BLaER1 treated with 17β-estradiol and CSF1 and Interleukin-3, amounts not matched to agents 10 nM and 100 nM (cell line): ENCODE results near the gene TSKS.

ENCODE experiments used
- H3K27ac ChIP-seq, 11 experiments: shearing (Covaris generic); formaldehyde crosslinking; 2 replicates each; pipeline ENCODE4 v1.8.1; 2022
- H3K27me3 ChIP-seq, 11 experiments: shearing (Covaris generic); formaldehyde crosslinking; 2 replicates each; pipeline ENCODE4 v1.8.1; 2022
- H3K36me3 ChIP-seq, 11 experiments: shearing (Covaris generic); formaldehyde crosslinking; 2 replicates each; pipeline ENCODE4 v1.8.1; 2022
- H3K4me1 ChIP-seq, 10 experiments: shearing (Covaris generic); formaldehyde crosslinking; 2 replicates each; pipeline ENCODE4 v1.8.1; 2022
- H3K4me2 ChIP-seq, 11 experiments: shearing (Covaris generic); formaldehyde crosslinking; 2 replicates each; pipeline ENCODE4 v1.8.1; 2022
- H3K4me3 ChIP-seq, 10 experiments: shearing (Covaris generic); formaldehyde crosslinking; 2 replicates each; pipeline ENCODE4 v1.8.1; 2022
- H3K9ac ChIP-seq, 11 experiments: shearing (Covaris generic); formaldehyde crosslinking; 2 replicates each; pipeline ENCODE4 v1.8.1; 2022
- H3K9me3 ChIP-seq, 11 experiments: shearing (Covaris generic); formaldehyde crosslinking; replicated peaks in 1 of 11; 2 replicates each; pipeline ENCODE4 v1.8.1; 2022
- H4K20me1 ChIP-seq, 11 experiments: shearing (Covaris generic); formaldehyde crosslinking; 2 replicates each; pipeline ENCODE4 v1.8.1; 2022
- Cebpa-rat ChIP-seq, 11 experiments: shearing (Covaris generic); IDR thresholded peaks; 2 replicates each; pipeline ENCODE4 v1.8.1; 2022

TSKS gene

GRCh38 chr19:49790866-49791265, 27.8 kb upstream of the TSKS start:
- Histone ChIP-seq H4K20me1 (peaks cover 7 to 78% (median 42%) of the 10 kb centered on the region in 11 experiments; a peak in 17 of 22 replicates), H3K27me3 (no peaks in the 10 kb centered on the region), H3K4me1 (peaks cover 0 to 3% (median 0%) of the 10 kb centered on the region in 10 experiments; a peak in 1 of 20 replicates), H3K4me2 (no peak overlapping the region), H3K36me3 (peaks cover 83 to 100% (median 96%) of the 10 kb centered on the region in 11 experiments), H3K27ac (no peak overlapping the region), H3K9me3 (no peaks in the 10 kb centered on the region), H3K4me3 (no peak overlapping the region), H3K9ac (no peak overlapping the region)
- TF ChIP-seq Cebpa-rat (IDR thresholded peaks at IDR 0.05), result no peak

- no peak for TF ChIP-seq Cebpa-rat (IDR thresholded peaks at IDR 0.05)
- H3K4me3 ChIP-seq, result no peak overlapping the region
- H3K4me1 ChIP-seq, result peaks cover 0 to 3% (median 0%) of the 10 kb centered on the region in 10 experiments; a peak in 1 of 20 replicates
- peaks cover 7 to 75% (median 42%) of the 10 kb centered on the region in 11 experiments; a peak in 17 of 22 replicates for H4K20me1 ChIP-seq
- H3K4me2 ChIP-seq, result no peak overlapping the region
- H3K9ac ChIP-seq, result no peak overlapping the region
- H3K27ac ChIP-seq, result no peak overlapping the region
- H3K27me3 ChIP-seq, result no peaks in the 10 kb centered on the region
- peaks cover 85 to 100% (median 94%) of the 10 kb centered on the region in 11 experiments for H3K36me3 ChIP-seq
- H3K9me3 ChIP-seq, result no peaks in the 10 kb centered on the region
These were observed 25.8 kb upstream of the TSKS start for GRCh38 chr19:49788857-49789256.

GRCh38 chr19:49787746-49788145, 24.6 kb upstream of the TSKS start:
- no peak overlapping the region for H3K27ac ChIP-seq
- H4K20me1 ChIP-seq, result peaks cover 7 to 66% (median 42%) of the 10 kb centered on the region in 11 experiments; a peak in 17 of 22 replicates
- H3K9me3 ChIP-seq, result peaks cover 0 to 9% (median 0%) of the 10 kb centered on the region in 11 experiments; a peak in 2 of 22 replicates
- H3K27me3 ChIP-seq, result no peaks in the 10 kb centered on the region
- peaks cover 0 to 3% (median 0%) of the 10 kb centered on the region in 10 experiments; a peak in 1 of 20 replicates for H3K4me1 ChIP-seq
- no peak overlapping the region for H3K4me2 ChIP-seq
- no peak overlapping the region for H3K4me3 ChIP-seq
- no peak overlapping the region for H3K9ac ChIP-seq
- TF ChIP-seq Cebpa-rat (IDR thresholded peaks at IDR 0.05), result no peak
- peaks cover 86 to 100% (median 94%) of the 10 kb centered on the region in 11 experiments for H3K36me3 ChIP-seq

GRCh38 chr19:49786376-49786820, 23.3 kb upstream of the TSKS start:
- H3K9ac ChIP-seq, result no peak overlapping the region
- no peak overlapping the region for H3K27ac ChIP-seq

GRCh38 chr19:49782515-49782914, 19.4 kb upstream of the TSKS start:
- H3K27me3 ChIP-seq, result no peaks in the 10 kb centered on the region
- peak overlapping the region in 1 of 11 experiments; percentile 29; a peak in 1 of 22 replicates for H3K27ac ChIP-seq
- TF ChIP-seq Cebpa-rat (IDR thresholded peaks at IDR 0.05), result no peak
- H3K4me1 ChIP-seq, result peaks cover 8 to 44% (median 19%) of the 10 kb centered on the region in 10 experiments; a peak in 18 of 20 replicates
- H3K9ac ChIP-seq, result no peak overlapping the region
- H3K9me3 ChIP-seq, result peaks cover 0 to 10% (median 0%) of the 10 kb centered on the region in 11 experiments; a peak in 2 of 22 replicates
- no peak overlapping the region for H3K4me3 ChIP-seq
- H3K36me3 ChIP-seq, result peaks cover 48 to 70% (median 53%) of the 10 kb centered on the region in 11 experiments
- peaks cover 0 to 45% (median 32%) of the 10 kb centered on the region in 11 experiments; a peak in 16 of 22 replicates for H4K20me1 ChIP-seq
- no peak overlapping the region for H3K4me2 ChIP-seq

More at GRCh38 chr19:49786376-49786820, 23.3 kb upstream of the TSKS start:
- no peak for TF ChIP-seq Cebpa-rat (IDR thresholded peaks at IDR 0.05)
- Histone ChIP-seq H3K4me2 (no peak overlapping the region), H3K4me3 (no peak overlapping the region), H3K27me3 (no peaks in the 10 kb centered on the region), H3K4me1 (peaks cover 0 to 10% (median 3%) of the 10 kb centered on the region in 10 experiments; a peak in 10 of 20 replicates), H4K20me1 (peaks cover 7 to 57% (median 40%) of the 10 kb centered on the region in 11 experiments; a peak in 18 of 22 replicates), H3K36me3 (peaks cover 78 to 98% (median 90%) of the 10 kb centered on the region in 11 experiments), H3K9me3 (peaks cover 0 to 10% (median 0%) of the 10 kb centered on the region in 11 experiments; a peak in 2 of 22 replicates)

- Histone ChIP-seq H3K27me3 (no peaks in the 10 kb centered on the region), H3K4me2 (peak overlapping the region in 4 of 11 experiments; percentile 57 to 84 (median 80); a peak in 6 of 22 replicates), H3K9ac (peak overlapping the region in 4 of 11 experiments; percentile 38 to 65 (median 48); a peak in 6 of 22 replicates), H3K4me3 (no peak overlapping the region), H4K20me1 (peaks cover 5 to 44% (median 33%) of the 10 kb centered on the region in 11 experiments; a peak in 17 of 22 replicates), H3K9me3 (peaks cover 0 to 10% (median 0%) of the 10 kb centered on the region in 11 experiments; a peak in 2 of 22 replicates), H3K4me1 (peaks cover 8 to 44% (median 19%) of the 10 kb centered on the region in 10 experiments; a peak in 18 of 20 replicates), H3K36me3 (peaks cover 43 to 65% (median 47%) of the 10 kb centered on the region in 11 experiments), H3K27ac (peak overlapping the region in 6 of 11 experiments; percentile 3 to 72 (median 48); a peak in 10 of 22 replicates)
- no peak for TF ChIP-seq Cebpa-rat (IDR thresholded peaks at IDR 0.05)
These were observed 18.3 kb upstream of the TSKS start for GRCh38 chr19:49781394-49781793.

GRCh38 chr19:49780861-49781260, 17.8 kb upstream of the TSKS start:
- H3K27ac ChIP-seq, result peak overlapping the region in 7 of 11 experiments; percentile 3 to 72 (median 46); a peak in 10 of 22 replicates

GRCh38 chr19:49779731-49780555, 16.8 kb upstream of the TSKS start:
- H3K27me3 ChIP-seq, result no peaks in the 10 kb centered on the region
- peak overlapping the region in 8 of 11 experiments; percentile 3 to 72 (median 40); a peak in 11 of 22 replicates for H3K27ac ChIP-seq
- no peak overlapping the region for H3K4me3 ChIP-seq
- peaks cover 9 to 54% (median 42%) of the 10 kb centered on the region in 11 experiments; a peak in 18 of 22 replicates for H4K20me1 ChIP-seq
- peaks cover 36 to 63% (median 46%) of the 10 kb centered on the region in 11 experiments for H3K36me3 ChIP-seq
- peaks cover 8 to 44% (median 20%) of the 10 kb centered on the region in 10 experiments; a peak in 18 of 20 replicates for H3K4me1 ChIP-seq
- peak overlapping the region in 6 of 11 experiments; percentile 9 to 52 (median 25); a peak in 6 of 22 replicates for H3K9ac ChIP-seq
- no peak for TF ChIP-seq Cebpa-rat (IDR thresholded peaks at IDR 0.05)
- H3K9me3 ChIP-seq, result peaks cover 0 to 10% (median 0%) of the 10 kb centered on the region in 11 experiments; a peak in 2 of 22 replicates
- peak overlapping the region in 7 of 11 experiments; percentile 4 to 84 (median 62); a peak in 14 of 22 replicates for H3K4me2 ChIP-seq

More at GRCh38 chr19:49780861-49781260, 17.8 kb upstream of the TSKS start:
- peaks cover 9 to 48% (median 33%) of the 10 kb centered on the region in 11 experiments; a peak in 17 of 22 replicates for H4K20me1 ChIP-seq
- TF ChIP-seq Cebpa-rat (IDR thresholded peaks at IDR 0.05), result no peak
- peaks cover 0 to 10% (median 0%) of the 10 kb centered on the region in 11 experiments; a peak in 2 of 22 replicates for H3K9me3 ChIP-seq
- no peak overlapping the region for H3K4me3 ChIP-seq
- peak overlapping the region in 4 of 11 experiments; percentile 38 to 65 (median 48); a peak in 6 of 22 replicates for H3K9ac ChIP-seq
- peaks cover 43 to 65% (median 47%) of the 10 kb centered on the region in 11 experiments for H3K36me3 ChIP-seq
- peak overlapping the region in 5 of 11 experiments; percentile 57 to 84 (median 79); a peak in 10 of 22 replicates for H3K4me2 ChIP-seq
- H3K4me1 ChIP-seq, result peaks cover 8 to 44% (median 19%) of the 10 kb centered on the region in 10 experiments; a peak in 18 of 20 replicates
- H3K27me3 ChIP-seq, result no peaks in the 10 kb centered on the region
